Karpas-422 (cell line): ENCODE results near the gene PERM1. TPM values are rescaled to one million over a fixed set of nuclear protein-coding genes. Genes with fewer than 3 reads are reported as not detected.
"Not testable (repeated sequence)": the region's sequence is repeated elsewhere in the genome, so short reads cannot be mapped to it uniquely, and the experiment has no call there.

ENCODE experiments used
- DNase-seq: peaks from one replicate; pipeline ENCODE4 v3.0.0-alpha.2; 2015
- H2AFZ ChIP-seq: fragments of 200-600 bp; sonication (generic); 2 replicates; pipeline ENCODE4 v1.6.1; 2014; ENCODE audit warnings: antibody characterized with exemption, low read length, mixed read lengths
- H3K27ac ChIP-seq: fragments of 200-600 bp; sonication (generic); 2 replicates; pipeline ENCODE4 v1.5.1; 2014; ENCODE audit warnings: mild to moderate bottlenecking, low read length, moderate library complexity
- H3K27me3 ChIP-seq: fragments of 200-600 bp; sonication (generic); 2 replicates; pipeline ENCODE4 v1.6.1; 2014; ENCODE audit warnings: low read length, mixed read lengths
- H3K36me3 ChIP-seq: fragments of 200-600 bp; sonication (generic); 2 replicates; pipeline ENCODE4 v1.6.1; 2014; ENCODE audit warnings: low read length, mixed read lengths; ENCODE audit not compliant: insufficient read depth
- H3K4me1 ChIP-seq: fragments of 200-600 bp; sonication (generic); 2 replicates; pipeline ENCODE4 v1.6.1; 2014; ENCODE audit warnings: mild to moderate bottlenecking, low read length, mixed read lengths
- H3K4me2 ChIP-seq: fragments of 200-600 bp; sonication (generic); 2 replicates; pipeline ENCODE4 v1.6.1; 2014; ENCODE audit warnings: low read length, low read depth, mild to moderate bottlenecking; ENCODE audit not compliant: poor library complexity, severe bottlenecking
- H3K4me3 ChIP-seq: fragments of 200-600 bp; sonication (generic); 2 replicates; pipeline ENCODE4 v1.5.1; 2014; ENCODE audit warnings: mild to moderate bottlenecking, antibody characterized with exemption, low read length, mixed read lengths
- H3K79me2 ChIP-seq: fragments of 200-600 bp; sonication (generic); 2 replicates; pipeline ENCODE4 v1.6.1; 2014; ENCODE audit warnings: mild to moderate bottlenecking, low read length, mixed read lengths
- H3K9ac ChIP-seq: fragments of 200-600 bp; sonication (generic); 2 replicates; pipeline ENCODE4 v1.6.0; 2014; ENCODE audit warnings: low read length
- H3K9me2 ChIP-seq: fragments of 200-600 bp; sonication (generic), shearing (Covaris generic); replicated peaks from 2 replicates; pipeline ENCODE4 v1.6.0; 2014; ENCODE audit warnings: mild to moderate bottlenecking, low read length, moderate library complexity; ENCODE audit not compliant: insufficient read depth
- H3K9me3 ChIP-seq: fragments of 300-700, 200-600 bp; sonication (generic); 2 replicates; pipeline ENCODE4 v1.6.1; 2014; ENCODE audit warnings: low read length, mixed read lengths
- H4K20me1 ChIP-seq: fragments of 200-600 bp; sonication (generic); 2 replicates; pipeline ENCODE4 v1.6.1; 2014; ENCODE audit warnings: mild to moderate bottlenecking, antibody characterized with exemption, low read length, low read depth; ENCODE audit not compliant: insufficient read depth
- total RNA-seq: library from RNA; depleted of rRNA; stranded (reverse); fragments of >200 nt; shearing (Covaris generic); gene quantifications from 2 replicates; pipeline ENCODE4 v1.2.3, GENCODE V29; 2014; ENCODE audit warnings: low replicate concordance

PERM1 gene
- total RNA-seq, 1 experiment from 2014 or later, result not detected

- H3K4me2 ChIP-seq, result no peak overlapping the region
- H3K36me3 ChIP-seq, result no peaks in the 10 kb centered on the region
- no peak overlapping the region for H3K27ac ChIP-seq
- H3K9me3 ChIP-seq, result no peaks in the 10 kb centered on the region
- no peaks in the 10 kb centered on the region for H4K20me1 ChIP-seq
- H3K9me2 ChIP-seq, result no peaks in the 10 kb centered on the region
- H2AFZ ChIP-seq, result no peak overlapping the region
- H3K79me2 ChIP-seq, result no peaks in the 10 kb centered on the region
- H3K27me3 ChIP-seq, result no peaks in the 10 kb centered on the region
- no peaks in the 10 kb centered on the region for H3K4me1 ChIP-seq
- no peak overlapping the region for H3K4me3 ChIP-seq
- no peak for DNase-seq
- H3K9ac ChIP-seq, result no peak overlapping the region
Measured at GRCh38 chr1:995665-996633, 14.1 kb upstream of the PERM1 start.

- H3K27ac ChIP-seq, H3K9me3 ChIP-seq, H3K4me3 ChIP-seq, H3K9me2 ChIP-seq, H3K79me2 ChIP-seq, H2AFZ ChIP-seq, H4K20me1 ChIP-seq, H3K4me2 ChIP-seq, H3K9ac ChIP-seq, H3K27me3 ChIP-seq, DNase-seq, H3K4me1 ChIP-seq, H3K36me3 ChIP-seq: not testable (repeated sequence)
Measured at GRCh38 chr1:994546-994945, 12.7 kb upstream of the PERM1 start.

- no peak for DNase-seq
- Histone ChIP-seq H2AFZ (no peak overlapping the region), H3K79me2 (no peaks in the 10 kb centered on the region)
Measured at GRCh38 chr1:993379-993995, 11.6 kb upstream of the PERM1 start.

GRCh38 chr1:992362-992761, 10.5 kb upstream of the PERM1 start:
- H3K27me3 ChIP-seq, result no peaks in the 10 kb centered on the region
- DNase-seq, result no peak
- H4K20me1 ChIP-seq, result no peaks in the 10 kb centered on the region
- H3K4me3 ChIP-seq, result no peak overlapping the region
- no peaks in the 10 kb centered on the region for H3K4me1 ChIP-seq
- H3K36me3 ChIP-seq, result no peaks in the 10 kb centered on the region
- no peaks in the 10 kb centered on the region for H3K9me2 ChIP-seq
- no peaks in the 10 kb centered on the region for H3K9me3 ChIP-seq
- no peak overlapping the region for H3K27ac ChIP-seq
- no peak overlapping the region for H3K9ac ChIP-seq
- H3K4me2 ChIP-seq, result no peak overlapping the region
- no peaks in the 10 kb centered on the region for H3K79me2 ChIP-seq
- no peak overlapping the region for H2AFZ ChIP-seq

More at GRCh38 chr1:993379-993995, 11.6 kb upstream of the PERM1 start:
- Histone ChIP-seq H3K36me3 (no peaks in the 10 kb centered on the region), H3K4me3 (no peak overlapping the region), H3K9me2 (no peaks in the 10 kb centered on the region), H3K9ac (no peak overlapping the region), H3K9me3 (no peaks in the 10 kb centered on the region), H3K4me2 (no peak overlapping the region), H4K20me1 (no peaks in the 10 kb centered on the region), H3K27me3 (no peaks in the 10 kb centered on the region), H3K27ac (no peak overlapping the region), H3K4me1 (no peaks in the 10 kb centered on the region)

- no peak overlapping the region for H2AFZ ChIP-seq
- H3K4me2 ChIP-seq, result no peak overlapping the region
- no peak for DNase-seq
- no peaks in the 10 kb centered on the region for H4K20me1 ChIP-seq
- H3K9ac ChIP-seq, result no peak overlapping the region
- H3K9me3 ChIP-seq, result no peaks in the 10 kb centered on the region
- H3K27me3 ChIP-seq, result no peaks in the 10 kb centered on the region
- H3K79me2 ChIP-seq, result no peaks in the 10 kb centered on the region
- no peaks in the 10 kb centered on the region for H3K36me3 ChIP-seq
- H3K4me1 ChIP-seq, result no peaks in the 10 kb centered on the region
- H3K9me2 ChIP-seq, result no peaks in the 10 kb centered on the region
- H3K27ac ChIP-seq, result no peak overlapping the region
- H3K4me3 ChIP-seq, result no peak overlapping the region
Measured at GRCh38 chr1:991895-992294, 10.0 kb upstream of the PERM1 start.

- H2AFZ ChIP-seq, H3K4me2 ChIP-seq, H3K36me3 ChIP-seq, H3K9me2 ChIP-seq, H3K27ac ChIP-seq, H3K9me3 ChIP-seq, H3K4me1 ChIP-seq, H3K4me3 ChIP-seq, H3K79me2 ChIP-seq, H3K27me3 ChIP-seq, DNase-seq, H4K20me1 ChIP-seq, H3K9ac ChIP-seq: not testable (repeated sequence)
Measured at GRCh38 chr1:991275-991674, 9.4 kb upstream of the PERM1 start.

- not testable (repeated sequence) for H3K4me3 ChIP-seq, H3K27me3 ChIP-seq, H3K9me3 ChIP-seq
Measured at GRCh38 chr1:988061-988460, 6.2 kb upstream of the PERM1 start.

GRCh38 chr1:985126-985525, 3.2 kb upstream of the PERM1 start:
- H3K4me1 ChIP-seq, result no peaks in the 10 kb centered on the region
- no peaks in the 10 kb centered on the region for H3K9me2 ChIP-seq
- H3K9ac ChIP-seq, result no peak overlapping the region
- H3K36me3 ChIP-seq, result no peaks in the 10 kb centered on the region
- H2AFZ ChIP-seq, result no peak overlapping the region
- H3K4me2 ChIP-seq, result no peak overlapping the region
- no peak overlapping the region for H3K4me3 ChIP-seq
- no peak for DNase-seq
- no peaks in the 10 kb centered on the region for H3K27me3 ChIP-seq
- no peaks in the 10 kb centered on the region for H3K9me3 ChIP-seq
- H3K27ac ChIP-seq, result no peak overlapping the region
- no peaks in the 10 kb centered on the region for H4K20me1 ChIP-seq
- H3K79me2 ChIP-seq, result no peaks in the 10 kb centered on the region

More at GRCh38 chr1:988061-988460, 6.2 kb upstream of the PERM1 start:
- not testable (repeated sequence) for H3K79me2 ChIP-seq, H3K4me1 ChIP-seq, H2AFZ ChIP-seq, H3K4me2 ChIP-seq, H4K20me1 ChIP-seq, H3K27ac ChIP-seq, H3K36me3 ChIP-seq, H3K9me2 ChIP-seq, DNase-seq, H3K9ac ChIP-seq
